Hematopoietic multipotent progenitor cell (in vitro differentiated cells): ENCODE data around the gene LEP. TPM values are rescaled to one million over a fixed set of nuclear protein-coding genes. Genes with fewer than 3 reads are reported as not detected.

Source experiments
- DNase-seq, 3 donors: peaks; one replicate each; pipeline ENCODE4 v3.0.0-alpha.2; 2011 to 2015; ENCODE audit warnings: low read depth in 2 of 3, low spot score in 2 of 3
- total RNA-seq: library from RNA; depleted of rRNA; stranded (reverse); fragments of >200 nt; gene quantifications from one replicate; pipeline ENCODE4 v1.2.3, GENCODE V29; 2012

LEP gene
- total RNA-seq = under 0.01 TPM

DNA sequence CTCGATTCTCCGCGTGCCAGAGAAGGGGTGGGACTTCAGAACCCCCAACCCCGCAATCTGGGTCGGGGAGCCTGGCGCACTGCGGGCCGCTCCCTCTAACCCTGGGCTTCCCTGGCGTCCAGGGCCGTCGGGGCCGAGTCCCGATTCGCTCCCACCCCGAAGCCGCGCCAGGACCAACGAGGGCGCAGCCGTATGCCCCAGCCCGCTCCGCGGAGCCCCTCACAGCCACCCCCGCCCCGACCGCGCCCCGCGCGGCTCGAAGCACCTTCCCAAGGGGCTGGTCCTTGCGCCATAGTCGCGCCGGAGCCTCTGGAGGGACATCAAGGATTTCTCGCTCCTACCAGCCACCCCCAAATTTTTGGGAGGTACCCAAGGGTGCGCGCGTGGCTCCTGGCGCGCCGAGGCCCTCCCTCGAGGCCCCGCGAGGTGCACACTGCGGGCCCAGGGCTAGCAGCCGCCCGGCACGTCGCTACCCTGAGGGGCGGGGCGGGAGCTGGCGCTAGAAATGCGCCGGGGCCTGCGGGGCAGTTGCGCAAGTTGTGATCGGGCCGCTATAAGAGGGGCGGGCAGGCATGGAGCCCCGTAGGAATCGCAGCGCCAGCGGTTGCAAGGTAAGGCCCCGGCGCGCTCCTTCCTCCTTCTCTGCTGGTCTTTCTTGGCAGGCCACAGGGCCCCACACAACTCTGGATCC, at the start of gene LEP:
LEP (plus strand) TSS at position 583 of the 691 bp plus-strand sequence. CDS start 10,741 bp downstream, outside the sequence.
- no peak for DNase-seq

- DNase-seq = no peak
These were observed 48.5 kb upstream of the LEP start for GRCh38 chr7:128192497-128193142.

GRCh38 chr7:128194533-128195282, 46.4 kb upstream of the LEP start:
- DNase-seq = no peak

GRCh38 chr7:128197589-128197988, 43.5 kb upstream of the LEP start:
- no peak for DNase-seq

DNA sequence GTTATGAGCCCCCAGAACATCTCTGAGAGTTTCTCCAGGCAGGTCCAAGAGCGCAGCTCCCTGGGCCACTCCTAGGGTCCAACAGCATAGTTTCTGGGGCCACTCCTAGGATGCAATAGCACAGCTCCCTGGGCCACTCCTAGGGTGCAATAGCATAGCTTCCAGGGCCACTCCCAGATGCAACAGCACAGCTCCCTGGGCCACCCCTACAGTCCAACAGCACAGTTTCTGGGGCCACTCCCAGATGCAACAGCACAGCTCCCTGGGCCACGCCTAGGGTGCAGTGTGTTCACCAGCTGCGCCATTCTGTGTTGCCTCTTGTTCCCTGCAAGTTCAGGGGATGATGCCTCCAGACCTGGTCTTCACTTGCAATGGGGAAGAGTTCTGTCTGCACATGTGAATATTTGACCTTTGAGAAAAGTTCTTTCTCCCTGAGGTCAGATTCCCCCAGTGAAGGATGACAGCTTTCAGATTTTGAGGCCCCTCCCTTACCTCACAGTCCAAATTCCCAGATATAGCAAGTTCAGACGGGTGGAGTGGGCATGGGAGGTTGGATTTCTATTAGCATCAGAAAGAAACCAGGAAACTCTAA, 43.0 kb upstream of the LEP start:
- no peak for DNase-seq

DNA sequence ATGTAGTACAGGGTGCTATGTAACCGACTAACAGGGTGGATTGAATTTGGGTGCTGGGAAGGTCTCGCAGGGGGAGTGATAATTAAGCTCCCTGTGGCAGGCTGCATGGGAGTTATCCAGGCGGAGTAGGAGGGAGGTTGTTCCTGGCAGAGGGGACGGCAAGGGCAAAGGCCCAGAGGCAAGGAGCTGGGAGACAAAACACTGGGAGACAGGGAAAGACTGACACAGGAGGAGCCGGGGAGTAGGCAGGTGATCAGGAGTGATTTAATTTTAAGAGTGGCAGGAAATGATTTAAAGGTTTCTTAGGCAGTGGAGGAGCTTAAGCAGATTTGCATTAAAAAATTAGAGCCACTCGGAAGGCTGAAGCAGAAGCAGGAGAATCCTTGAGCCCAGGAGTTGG, 40.7 kb upstream of the LEP start:
- DNase-seq = no peak

- DNase-seq = no peak
These were observed 39.9 kb upstream of the LEP start for GRCh38 chr7:128201067-128201689.

GRCh38 chr7:128201690-128202085, 39.4 kb upstream of the LEP start:
- no peak for DNase-seq

GRCh38 chr7:128202287-128202957, 38.7 kb upstream of the LEP start:
- DNase-seq = no peak

DNA sequence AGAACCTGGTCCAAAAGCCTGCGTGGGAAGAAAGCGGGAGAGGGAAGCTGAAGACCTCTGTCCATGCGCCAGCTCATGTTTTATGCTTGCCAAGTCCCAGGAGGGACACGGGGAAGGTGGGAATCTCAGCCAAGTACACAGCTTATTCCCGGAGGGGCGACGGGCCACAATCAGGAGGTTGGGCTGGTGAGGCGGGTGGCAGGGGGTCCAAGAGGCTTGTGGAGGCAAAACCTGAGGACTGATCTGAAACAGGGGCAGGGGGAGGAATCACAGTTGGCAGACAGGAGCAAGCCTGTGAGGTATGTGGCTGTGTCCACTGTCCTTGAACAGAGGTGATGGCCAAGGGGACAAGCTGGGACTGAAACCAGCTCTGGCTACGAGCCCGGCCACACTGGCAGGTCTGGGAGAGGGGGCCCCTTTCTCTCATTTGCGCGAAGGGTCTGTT, 38.0 kb upstream of the LEP start:
- DNase-seq = no peak

GRCh38 chr7:128203710-128204214, 37.3 kb upstream of the LEP start:
- DNase-seq = no peak

GRCh38 chr7:128204455-128204854, 36.6 kb upstream of the LEP start:
- no peak for DNase-seq

DNA sequence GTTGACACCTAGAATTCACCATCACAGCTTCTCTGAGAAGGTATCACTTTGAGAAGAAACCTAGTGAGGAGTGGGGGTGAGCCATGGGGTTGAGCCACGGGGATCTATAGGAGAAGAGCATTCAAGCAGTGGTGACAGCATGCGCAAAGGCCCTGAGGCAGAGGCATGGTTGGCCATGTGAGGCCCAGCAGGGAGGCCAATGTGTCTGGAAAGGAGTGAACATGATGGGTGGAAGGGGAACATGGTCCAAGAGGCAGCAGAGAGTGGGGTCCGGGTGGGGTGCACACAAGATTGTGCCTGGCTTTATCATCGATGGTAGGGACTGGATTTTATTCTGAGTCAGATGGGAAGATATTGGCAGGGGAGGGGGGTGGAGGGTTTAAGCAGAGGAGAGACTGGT, 36.0 kb upstream of the LEP start:
- no peak for DNase-seq

GRCh38 chr7:128206017-128206746, 34.9 kb upstream of the LEP start:
- no peak for DNase-seq

DNA sequence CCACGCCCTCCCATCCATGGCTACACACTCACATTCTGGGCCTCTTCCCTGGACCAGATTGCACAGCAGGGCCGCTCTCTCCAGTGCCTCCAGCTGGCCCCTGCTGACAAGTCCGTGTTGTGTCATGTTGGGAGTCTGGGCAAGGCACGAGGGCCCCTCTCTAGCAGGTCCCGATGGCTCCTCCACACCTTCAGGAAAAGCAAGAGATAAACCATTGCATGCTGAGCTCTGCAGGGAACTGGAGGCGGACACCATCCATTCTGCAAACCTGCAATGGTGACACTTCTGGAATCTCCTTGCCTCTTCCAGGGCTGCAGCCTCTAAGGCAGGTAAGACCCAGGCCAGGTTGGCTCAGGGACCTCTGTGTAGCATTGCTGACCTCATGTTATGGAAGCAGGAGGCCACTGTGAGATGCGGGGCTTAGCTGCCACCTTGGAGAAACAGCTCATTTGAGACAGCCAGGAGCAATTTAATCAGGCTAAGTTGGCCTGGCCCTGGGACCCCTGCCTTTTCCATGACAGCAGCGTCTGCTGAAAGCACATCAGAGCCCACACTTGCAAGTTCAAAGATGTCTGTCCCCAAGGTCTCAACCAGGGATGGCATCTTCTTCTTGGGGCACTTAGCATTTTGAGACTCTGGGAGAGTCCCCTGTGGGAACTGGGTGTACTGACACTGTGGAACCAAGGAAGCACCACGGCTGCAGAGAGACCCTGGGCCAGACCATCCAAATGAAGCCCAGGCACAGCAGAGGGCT, 34.2 kb upstream of the LEP start:
- no peak for DNase-seq

DNA sequence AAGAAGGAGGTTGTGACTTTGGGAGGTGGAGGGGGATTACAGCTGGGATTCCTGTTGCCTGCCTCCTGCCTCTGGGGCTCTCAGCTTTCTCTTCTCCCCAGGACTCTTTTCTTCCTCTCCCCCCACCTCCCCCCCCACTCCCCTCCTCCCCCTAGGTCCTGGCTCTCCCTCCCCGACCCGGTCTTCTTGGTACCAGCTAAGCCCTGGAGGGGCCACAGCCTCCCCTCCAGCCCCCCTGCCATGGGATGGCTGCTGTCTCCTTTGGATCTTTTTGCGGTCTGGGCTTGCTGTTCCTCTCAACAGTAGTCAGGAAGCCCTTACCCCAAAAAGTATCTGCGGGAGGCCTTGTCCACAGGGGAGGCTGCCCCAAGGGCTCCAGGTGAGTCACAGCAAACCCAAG, 33.5 kb upstream of the LEP start:
- no peak for DNase-seq

DNA sequence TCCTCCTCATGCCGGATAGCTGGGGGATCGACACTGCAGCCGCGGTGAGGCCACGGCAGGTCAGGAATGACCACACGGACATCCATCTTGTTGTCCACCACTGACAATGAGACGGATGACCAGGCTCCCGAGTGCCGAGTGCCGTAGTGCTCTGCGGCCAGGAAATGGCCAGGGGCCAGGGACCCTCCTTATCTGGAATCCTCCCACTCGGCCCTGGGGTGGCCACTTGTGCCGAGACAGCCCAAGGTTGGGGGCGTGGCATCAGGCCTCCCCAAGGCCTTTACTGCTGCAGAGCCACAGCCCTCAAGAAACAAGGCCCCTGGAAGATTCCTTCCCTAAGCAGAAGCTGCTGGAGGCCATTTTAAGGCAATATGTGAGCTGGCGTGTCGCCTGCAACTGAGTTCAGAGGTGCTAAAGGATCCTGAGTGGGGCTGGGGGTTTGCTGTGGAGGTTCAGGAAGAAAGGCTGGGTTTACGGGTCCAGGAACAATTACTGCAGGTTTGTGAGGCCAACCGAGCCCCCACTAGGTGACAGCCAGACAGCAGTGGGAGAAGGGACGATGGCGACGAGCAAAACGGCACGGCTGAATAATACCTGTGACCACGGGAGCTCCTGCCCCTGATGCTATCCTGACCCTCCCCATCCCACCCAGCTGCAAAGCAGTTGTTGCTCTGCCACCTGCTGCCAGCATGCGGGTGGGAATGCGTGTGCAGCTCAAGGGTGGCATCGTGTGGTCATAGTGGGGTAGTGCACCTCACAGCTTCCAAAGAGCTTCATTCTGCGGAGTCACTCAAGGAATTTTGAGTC, 31.6 kb upstream of the LEP start:
- DNase-seq = peak; percentile 52 to 90 (median 74)

- no peak for DNase-seq
These were observed 31.1 kb upstream of the LEP start for GRCh38 chr7:128210036-128210347.
